Testis (tissue), 2 donors: ENCODE measurements around the gene MBNL3.

Experiments used
- POLR2A ChIP-seq: fragments of 450-650 bp; IDR thresholded peaks from one replicate; pipeline ENCODE4 v1.6.1; 2017; ENCODE audit warnings: antibody characterized with exemption, mild to moderate bottlenecking, moderate library complexity
- TF ChIP-seq, protein P1 (sequence below), 3 experiments: fragments of 450-650 bp in 2 of 3; fragments of 200-600 bp in 1 of 3; sonication (generic) in 1 of 3; IDR thresholded peaks; one replicate each; pipeline ENCODE4 v1.5.1; 2016 to 2019; ENCODE audit warnings: antibody characterized with exemption in 3 of 3, mild to moderate bottlenecking in 2 of 3, moderate library complexity in 1 of 3

DNA sequence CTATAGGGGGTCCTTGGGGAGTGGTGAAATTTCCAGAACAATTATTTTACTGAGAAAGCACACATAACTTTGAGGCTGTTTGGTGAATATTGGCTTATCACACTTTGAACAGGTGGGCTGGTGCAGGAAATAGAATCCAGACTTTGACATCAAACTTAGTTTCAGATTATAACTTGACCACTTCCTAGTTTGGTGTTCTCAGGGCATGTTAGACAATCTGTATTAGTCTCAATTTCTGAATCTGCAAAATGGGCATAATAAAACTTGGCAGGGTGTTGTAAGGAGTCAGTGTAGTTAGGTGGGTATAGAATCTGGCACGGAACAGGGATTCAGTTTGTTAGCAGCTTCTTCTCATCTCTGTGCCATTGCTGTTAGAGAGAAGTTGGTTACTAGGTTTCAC lies 43.3 kb upstream of the MBNL3 start:
- TF ChIP-seq, protein P1, sequence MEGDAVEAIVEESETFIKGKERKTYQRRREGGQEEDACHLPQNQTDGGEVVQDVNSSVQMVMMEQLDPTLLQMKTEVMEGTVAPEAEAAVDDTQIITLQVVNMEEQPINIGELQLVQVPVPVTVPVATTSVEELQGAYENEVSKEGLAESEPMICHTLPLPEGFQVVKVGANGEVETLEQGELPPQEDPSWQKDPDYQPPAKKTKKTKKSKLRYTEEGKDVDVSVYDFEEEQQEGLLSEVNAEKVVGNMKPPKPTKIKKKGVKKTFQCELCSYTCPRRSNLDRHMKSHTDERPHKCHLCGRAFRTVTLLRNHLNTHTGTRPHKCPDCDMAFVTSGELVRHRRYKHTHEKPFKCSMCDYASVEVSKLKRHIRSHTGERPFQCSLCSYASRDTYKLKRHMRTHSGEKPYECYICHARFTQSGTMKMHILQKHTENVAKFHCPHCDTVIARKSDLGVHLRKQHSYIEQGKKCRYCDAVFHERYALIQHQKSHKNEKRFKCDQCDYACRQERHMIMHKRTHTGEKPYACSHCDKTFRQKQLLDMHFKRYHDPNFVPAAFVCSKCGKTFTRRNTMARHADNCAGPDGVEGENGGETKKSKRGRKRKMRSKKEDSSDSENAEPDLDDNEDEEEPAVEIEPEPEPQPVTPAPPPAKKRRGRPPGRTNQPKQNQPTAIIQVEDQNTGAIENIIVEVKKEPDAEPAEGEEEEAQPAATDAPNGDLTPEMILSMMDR (IDR thresholded peaks at IDR 0.05), result no peak
- no peak for TF ChIP-seq POLR2A
